ENCODE data around the gene CCDC18. TPM values are rescaled to one million over a fixed set of nuclear protein-coding genes. Genes with fewer than 3 reads are reported as not detected.

CCDC18 gene
- total and polyA plus RNA-seq, 4 experiments from 2014 or later: 1.5 to 14.8 (median 7.4) TPM

GRCh38 chr1:93317207-93317606 is 136.7 kb downstream of the CCDC18 start:
- Mint-ChIP-seq H3K27me3 (no peaks in the 10 kb centered on the region), H3K36me3 (peaks cover 5 to 13% of the 10 kb centered on the region in 2 donors), H3K9me3 (no peaks in the 10 kb centered on the region), H3K27ac (no peak overlapping the region), H3K4me3 (no peak overlapping the region), H3K4me1 (peaks cover 0 to 5% (median 0%) of the 10 kb centered on the region in 4 donors)
- Histone ChIP-seq H3K9me3 (ENCODE audit: control insufficient read depth in 1 of 2, low read length in 2 of 2) (no peaks in the 10 kb centered on the region), H3K36me3 (ENCODE audit: insufficient read depth, low read length) (no peaks in the 10 kb centered on the region), H3K27me3 (ENCODE audit: insufficient read depth, low read length) (no peaks in the 10 kb centered on the region), H3K27ac (ENCODE audit: low read depth, low read length) (no peak overlapping the region), H3K4me3 (ENCODE audit: low read length in 2 of 2) (no peak overlapping the region), H3K4me1 (ENCODE audit: insufficient read depth, low read length) (no peaks in the 10 kb centered on the region)
- intact Hi-C loops (cut with micrococcal nuclease): no loop called here
- ChIA-PET CTCF (ENCODE audit: partially characterized antibody) (interaction anchor here (0.6 to 1.2 kb wide), 2 partner anchors 13 to 85 kb away, joined by 3 to 7 read pairs; no protein-coding TSS in a partner anchor), POLR2A (ENCODE audit: partially characterized antibody) (no interaction called here)
- DNase-seq: no peak

DNA sequence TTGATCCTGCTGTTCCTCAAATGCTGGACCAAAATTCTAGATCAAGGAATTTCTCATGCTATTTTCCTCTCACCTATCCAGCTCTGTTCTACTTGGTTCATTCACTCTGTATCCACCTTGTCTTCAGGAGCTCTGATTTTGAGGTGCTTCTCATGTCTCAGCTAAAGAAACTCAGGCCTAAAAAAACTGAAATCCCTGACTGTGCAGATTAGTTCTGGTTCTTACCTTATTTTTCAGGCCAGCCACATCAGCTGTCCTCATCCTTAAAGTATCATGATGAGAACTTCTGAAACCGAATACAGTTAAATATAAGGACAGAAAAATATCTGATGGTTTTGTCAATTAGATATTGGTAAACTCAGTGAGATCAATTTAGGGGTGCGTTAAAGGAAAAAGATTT is 137.4 kb downstream of the CCDC18 start:
- no peaks in the 10 kb centered on the region for H3K36me3 ChIP-seq (ENCODE audit: insufficient read depth, low read length)
- intact Hi-C loops (cut with micrococcal nuclease): no loop called here
- no peaks in the 10 kb centered on the region for H3K4me1 ChIP-seq (ENCODE audit: insufficient read depth, low read length)
- Mint-ChIP-seq H3K9me3 (no peaks in the 10 kb centered on the region), H3K4me1 (peaks cover 0 to 5% (median 0%) of the 10 kb centered on the region in 4 donors), H3K27ac (peak overlapping the region in 2 of 7 donors; percentile 8 to 38), H3K27me3 (no peaks in the 10 kb centered on the region), H3K36me3 (peaks cover 5 to 13% of the 10 kb centered on the region in 2 donors), H3K4me3 (no peak overlapping the region)
- CTCF ChIA-PET (ENCODE audit: partially characterized antibody): interaction anchor here (0.6 to 1.2 kb wide), 2 partner anchors 13 to 86 kb away, joined by 3 read pairs; no protein-coding TSS in a partner anchor
- no peak for DNase-seq
- no peak overlapping the region for H3K4me3 ChIP-seq (ENCODE audit: low read length in 2 of 2)
- H3K27ac ChIP-seq (ENCODE audit: low read depth, low read length): no peak overlapping the region
- POLR2A ChIA-PET (ENCODE audit: partially characterized antibody): no interaction called here
- no peaks in the 10 kb centered on the region for H3K9me3 ChIP-seq (ENCODE audit: control insufficient read depth in 1 of 2, low read length in 2 of 2)
- H3K27me3 ChIP-seq (ENCODE audit: insufficient read depth, low read length): no peaks in the 10 kb centered on the region

DNA sequence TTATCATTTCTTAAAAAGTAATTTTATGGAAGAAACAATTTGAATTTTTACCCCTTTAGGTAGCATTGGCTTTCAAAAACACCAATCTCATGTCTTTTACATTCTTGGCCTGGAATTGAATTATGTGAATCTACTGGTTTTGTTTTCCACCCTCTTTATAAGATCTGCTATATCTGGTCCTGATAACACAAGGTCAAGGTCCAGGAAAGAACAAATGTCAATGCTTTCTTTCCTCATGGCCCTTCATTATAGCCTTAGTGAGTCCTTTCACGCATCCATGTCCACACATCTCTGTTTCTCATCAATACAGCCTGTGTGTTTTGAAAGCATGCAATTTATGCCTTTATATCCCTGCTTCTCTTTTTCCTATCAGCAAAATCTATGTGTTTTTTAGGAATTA is 141.2 kb downstream of the CCDC18 start:
- no peak overlapping the region for H3K4me3 Mint-ChIP-seq
- no peaks in the 10 kb centered on the region for H3K9me3 ChIP-seq (ENCODE audit: control insufficient read depth in 1 of 2, low read length in 2 of 2)
- intact Hi-C loops (cut with micrococcal nuclease): no loop called here
- H3K36me3 ChIP-seq (ENCODE audit: insufficient read depth, low read length): no peaks in the 10 kb centered on the region
- H3K27me3 ChIP-seq (ENCODE audit: insufficient read depth, low read length): no peaks in the 10 kb centered on the region
- POLR2A ChIA-PET (ENCODE audit: partially characterized antibody): no interaction called here
- DNase-seq: no peak
- H3K4me1 Mint-ChIP-seq: peaks cover 0 to 3% (median 0%) of the 10 kb centered on the region in 4 donors
- no peak overlapping the region for H3K4me3 ChIP-seq (ENCODE audit: low read length in 2 of 2)
- H3K36me3 Mint-ChIP-seq: peaks cover 0 to 11% of the 10 kb centered on the region in 2 donors
- no peaks in the 10 kb centered on the region for H3K9me3 Mint-ChIP-seq
- H3K27me3 Mint-ChIP-seq: no peaks in the 10 kb centered on the region
- CTCF ChIA-PET (ENCODE audit: partially characterized antibody): interaction anchor here (3.0 kb wide), 1 partner anchor 17 kb away, joined by 15 read pairs; no protein-coding TSS in a partner anchor
- no peaks in the 10 kb centered on the region for H3K4me1 ChIP-seq (ENCODE audit: insufficient read depth, low read length)
- H3K27ac Mint-ChIP-seq: no peak overlapping the region
- no peak overlapping the region for H3K27ac ChIP-seq (ENCODE audit: low read depth, low read length)

DNA sequence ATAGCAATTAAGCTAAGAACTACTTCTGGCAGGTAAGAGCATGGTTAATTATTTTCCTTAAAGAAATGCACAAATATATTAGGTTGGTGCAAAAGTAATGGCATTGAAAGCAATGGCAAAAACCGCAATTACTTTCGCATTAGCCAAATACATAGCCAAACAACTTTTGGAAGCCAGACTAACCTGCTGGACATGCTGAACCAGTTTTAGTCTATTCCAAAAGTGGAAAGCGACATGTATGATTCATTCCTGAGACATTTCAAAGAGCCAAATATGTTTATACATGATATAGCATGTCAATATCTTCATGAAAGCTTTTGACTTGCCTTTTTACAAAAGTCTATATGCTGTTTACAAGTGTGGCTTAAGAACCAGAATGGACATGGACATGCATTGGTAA is 141.8 kb downstream of the CCDC18 start:
- CTCF ChIA-PET (ENCODE audit: partially characterized antibody): interaction anchor here (0.8 to 3.0 kb wide), 3 partner anchors 11 to 242 kb away, joined by 3 to 15 read pairs (median 3); no protein-coding TSS in a partner anchor
- no peaks in the 10 kb centered on the region for H3K9me3 ChIP-seq (ENCODE audit: control insufficient read depth in 1 of 2, low read length in 2 of 2)
- POLR2A ChIA-PET (ENCODE audit: partially characterized antibody): no interaction called here

DNA sequence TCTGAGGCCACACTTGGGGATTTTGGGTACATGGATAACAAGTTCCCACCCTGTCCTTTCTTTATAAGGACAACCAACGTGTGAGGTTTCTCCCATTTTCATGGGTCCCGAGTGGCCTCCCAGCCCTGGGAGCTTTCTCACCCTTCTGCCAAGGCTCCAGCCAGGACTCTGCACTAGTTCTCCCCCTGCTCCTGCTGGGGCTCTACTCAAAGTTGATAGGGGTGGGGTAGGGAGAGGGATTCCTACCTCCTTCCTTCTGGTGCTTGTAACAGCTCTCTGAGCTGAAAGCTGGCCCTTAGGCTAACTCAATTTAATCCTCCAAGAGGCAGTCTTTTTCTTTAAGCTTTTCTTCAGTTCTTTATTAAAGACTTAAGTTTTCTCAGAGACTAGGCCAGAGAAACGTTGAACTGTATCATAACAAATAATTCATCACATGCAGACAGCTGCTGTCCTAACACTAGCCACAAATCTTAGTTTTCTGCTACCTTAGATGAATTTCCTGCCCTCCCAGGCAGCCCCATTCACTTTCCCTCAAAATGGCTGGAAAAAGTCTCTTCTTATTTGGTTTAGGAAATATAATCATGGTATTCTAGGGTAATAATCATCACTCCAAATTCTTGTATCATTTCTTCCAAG is 142.8 kb downstream of the CCDC18 start:
- peaks cover 0 to under 1% (median 0%) of the 10 kb centered on the region in 4 donors for H3K4me1 Mint-ChIP-seq
- H3K36me3 ChIP-seq (ENCODE audit: insufficient read depth, low read length): no peaks in the 10 kb centered on the region

More for the DNA sequence above, 141.8 kb downstream of the CCDC18 start:
- Histone ChIP-seq H3K36me3 (ENCODE audit: insufficient read depth, low read length) (no peaks in the 10 kb centered on the region), H3K27ac (ENCODE audit: low read depth, low read length) (no peak overlapping the region), H3K27me3 (ENCODE audit: insufficient read depth, low read length) (no peaks in the 10 kb centered on the region), H3K4me3 (ENCODE audit: low read length in 2 of 2) (no peak overlapping the region), H3K4me1 (ENCODE audit: insufficient read depth, low read length) (no peaks in the 10 kb centered on the region)
- Mint-ChIP-seq H3K4me3 (no peak overlapping the region), H3K27ac (no peak overlapping the region), H3K36me3 (peaks cover 0 to 11% of the 10 kb centered on the region in 2 donors), H3K27me3 (no peaks in the 10 kb centered on the region), H3K4me1 (peaks cover 0 to 3% (median 0%) of the 10 kb centered on the region in 4 donors), H3K9me3 (no peaks in the 10 kb centered on the region)
- DNase-seq: no peak
- intact Hi-C loops (cut with micrococcal nuclease): no loop called here

DNA sequence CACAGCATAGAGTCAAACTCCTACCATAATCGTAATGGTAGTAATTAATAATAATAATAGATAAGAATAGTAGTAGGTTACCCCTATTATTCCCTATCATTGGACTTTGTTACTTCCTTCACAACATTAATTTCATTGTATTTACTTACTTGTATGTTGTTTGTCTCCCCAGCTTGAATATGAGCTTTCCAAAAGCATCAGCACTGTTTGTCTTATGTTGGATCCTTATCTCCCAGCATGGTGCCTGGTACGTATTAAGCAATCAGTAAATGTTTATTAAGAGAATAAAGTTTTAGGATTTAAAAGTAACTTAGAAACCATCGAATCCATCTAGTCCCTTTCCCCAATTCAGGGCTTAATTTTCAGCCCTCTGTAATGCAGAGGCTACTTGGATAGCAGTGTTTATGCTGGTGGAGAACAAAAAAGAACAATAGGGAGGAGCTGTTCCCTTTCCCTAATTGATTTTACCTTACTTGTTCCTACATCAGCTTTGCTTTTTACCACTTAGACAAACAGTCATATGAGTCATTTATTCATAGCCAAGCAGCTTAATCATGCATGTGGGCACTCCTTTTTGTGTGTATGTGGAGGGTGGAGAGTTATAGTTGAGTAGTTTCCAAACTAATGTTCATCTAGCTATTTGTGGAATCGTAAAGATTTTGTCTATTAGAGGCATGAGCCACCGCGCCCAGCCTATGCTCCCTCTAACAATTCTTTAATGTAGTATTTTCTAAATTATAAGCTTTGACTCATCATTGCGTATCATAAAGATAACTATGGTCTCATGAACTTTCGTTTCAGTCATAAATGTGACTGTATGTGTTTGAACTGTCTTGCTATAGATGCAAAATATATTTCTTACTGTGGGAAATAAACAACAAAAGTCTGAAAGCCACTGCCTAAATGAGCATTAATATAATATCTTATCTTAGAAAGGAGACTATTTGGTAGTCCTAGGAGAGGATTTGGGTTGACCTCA is 144.3 kb downstream of the CCDC18 start:
- intact Hi-C loops (cut with micrococcal nuclease): no loop called here
- no peak overlapping the region for H3K27ac ChIP-seq (ENCODE audit: low read depth, low read length)
- H3K27ac Mint-ChIP-seq: peak overlapping the region in 1 of 7 donors; percentile 33

More for the DNA sequence above, 142.8 kb downstream of the CCDC18 start:
- Mint-ChIP-seq H3K4me3 (no peak overlapping the region), H3K27ac (no peak overlapping the region), H3K9me3 (no peaks in the 10 kb centered on the region), H3K36me3 (peaks cover 0 to 11% of the 10 kb centered on the region in 2 donors), H3K27me3 (no peaks in the 10 kb centered on the region)
- Histone ChIP-seq H3K4me3 (ENCODE audit: low read length in 2 of 2) (no peak overlapping the region), H3K27ac (ENCODE audit: low read depth, low read length) (no peak overlapping the region), H3K4me1 (ENCODE audit: insufficient read depth, low read length) (no peaks in the 10 kb centered on the region), H3K9me3 (ENCODE audit: control insufficient read depth in 1 of 2, low read length in 2 of 2) (no peaks in the 10 kb centered on the region), H3K27me3 (ENCODE audit: insufficient read depth, low read length) (no peaks in the 10 kb centered on the region)
- ChIA-PET CTCF (ENCODE audit: partially characterized antibody) (interaction anchor here (1.2 to 2.8 kb wide), 2 partner anchors 12 to 19 kb away, joined by 3 to 9 read pairs; no protein-coding TSS in a partner anchor), POLR2A (ENCODE audit: partially characterized antibody) (no interaction called here)
- DNase-seq: no peak
- intact Hi-C loops (cut with micrococcal nuclease): no loop called here

More for the DNA sequence above, 144.3 kb downstream of the CCDC18 start:
- Mint-ChIP-seq H3K27me3 (no peaks in the 10 kb centered on the region), H3K4me3 (peak overlapping the region in 1 of 8 donors; percentile 23), H3K4me1 (no peaks in the 10 kb centered on the region), H3K36me3 (peaks cover 0 to 11% of the 10 kb centered on the region in 2 donors), H3K9me3 (no peaks in the 10 kb centered on the region)
- Histone ChIP-seq H3K4me1 (ENCODE audit: insufficient read depth, low read length) (no peaks in the 10 kb centered on the region), H3K9me3 (ENCODE audit: control insufficient read depth in 1 of 2, low read length in 2 of 2) (no peaks in the 10 kb centered on the region), H3K4me3 (ENCODE audit: low read length in 2 of 2) (no peak overlapping the region), H3K27me3 (ENCODE audit: insufficient read depth, low read length) (no peaks in the 10 kb centered on the region), H3K36me3 (ENCODE audit: insufficient read depth, low read length) (no peaks in the 10 kb centered on the region)
- CTCF ChIA-PET (ENCODE audit: partially characterized antibody): interaction anchor here (2.8 kb wide), 1 partner anchor 20 kb away, joined by 9 read pairs; no protein-coding TSS in a partner anchor
- no peak for DNase-seq
- POLR2A ChIA-PET (ENCODE audit: partially characterized antibody): no interaction called here
